WI38 (cell line): Measurements from ENCODE around the gene STXBP5.

Experiments used
- H3K4me3 ChIP-seq: 2 replicates; pipeline ENCODE4 v1.5.1; 2011; ENCODE audit warnings: low read depth, mild to moderate bottlenecking, control low read depth, low read length
- TF ChIP-seq, protein P1 (sequence below): IDR thresholded peaks from 2 replicates; pipeline ENCODE4 v1.5.1; 2012; ENCODE audit warnings: low read depth, mild to moderate bottlenecking, control low read depth, low read length

STXBP5 gene

GRCh38 chr6:147178355-147178754 is 25.9 kb upstream of the STXBP5 start:
- TF ChIP-seq, protein P1, sequence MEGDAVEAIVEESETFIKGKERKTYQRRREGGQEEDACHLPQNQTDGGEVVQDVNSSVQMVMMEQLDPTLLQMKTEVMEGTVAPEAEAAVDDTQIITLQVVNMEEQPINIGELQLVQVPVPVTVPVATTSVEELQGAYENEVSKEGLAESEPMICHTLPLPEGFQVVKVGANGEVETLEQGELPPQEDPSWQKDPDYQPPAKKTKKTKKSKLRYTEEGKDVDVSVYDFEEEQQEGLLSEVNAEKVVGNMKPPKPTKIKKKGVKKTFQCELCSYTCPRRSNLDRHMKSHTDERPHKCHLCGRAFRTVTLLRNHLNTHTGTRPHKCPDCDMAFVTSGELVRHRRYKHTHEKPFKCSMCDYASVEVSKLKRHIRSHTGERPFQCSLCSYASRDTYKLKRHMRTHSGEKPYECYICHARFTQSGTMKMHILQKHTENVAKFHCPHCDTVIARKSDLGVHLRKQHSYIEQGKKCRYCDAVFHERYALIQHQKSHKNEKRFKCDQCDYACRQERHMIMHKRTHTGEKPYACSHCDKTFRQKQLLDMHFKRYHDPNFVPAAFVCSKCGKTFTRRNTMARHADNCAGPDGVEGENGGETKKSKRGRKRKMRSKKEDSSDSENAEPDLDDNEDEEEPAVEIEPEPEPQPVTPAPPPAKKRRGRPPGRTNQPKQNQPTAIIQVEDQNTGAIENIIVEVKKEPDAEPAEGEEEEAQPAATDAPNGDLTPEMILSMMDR = no peak
- H3K4me3 ChIP-seq = no peak overlapping the region

GRCh38 chr6:147179809-147180208 is 24.4 kb upstream of the STXBP5 start:
- TF ChIP-seq, protein P1 = no peak
- no peak overlapping the region for H3K4me3 ChIP-seq

- TF ChIP-seq, protein P1 = no peak
- H3K4me3 ChIP-seq = no peak overlapping the region
Measured at GRCh38 chr6:147180926-147181325, 23.3 kb upstream of the STXBP5 start.

DNA sequence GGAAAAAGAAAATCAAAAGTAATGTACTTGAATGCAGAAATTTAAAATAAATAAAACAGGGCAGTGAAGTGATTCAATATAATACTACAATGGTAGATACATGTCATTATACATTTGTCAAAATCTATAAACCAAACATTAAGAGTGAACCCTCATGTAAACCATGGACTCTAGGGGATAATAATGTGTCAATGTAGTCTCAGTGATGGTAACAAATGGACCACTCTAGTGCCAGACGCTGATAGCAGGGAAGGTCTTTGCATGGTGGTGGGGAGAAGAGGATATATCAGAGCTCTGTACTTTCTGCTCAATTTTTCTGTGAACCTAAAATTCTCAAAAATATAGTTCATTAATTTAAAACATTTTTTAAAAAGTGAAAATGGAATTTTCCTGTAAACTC is 19.8 kb upstream of the STXBP5 start:
- TF ChIP-seq, protein P1 = no peak
- no peak overlapping the region for H3K4me3 ChIP-seq

DNA sequence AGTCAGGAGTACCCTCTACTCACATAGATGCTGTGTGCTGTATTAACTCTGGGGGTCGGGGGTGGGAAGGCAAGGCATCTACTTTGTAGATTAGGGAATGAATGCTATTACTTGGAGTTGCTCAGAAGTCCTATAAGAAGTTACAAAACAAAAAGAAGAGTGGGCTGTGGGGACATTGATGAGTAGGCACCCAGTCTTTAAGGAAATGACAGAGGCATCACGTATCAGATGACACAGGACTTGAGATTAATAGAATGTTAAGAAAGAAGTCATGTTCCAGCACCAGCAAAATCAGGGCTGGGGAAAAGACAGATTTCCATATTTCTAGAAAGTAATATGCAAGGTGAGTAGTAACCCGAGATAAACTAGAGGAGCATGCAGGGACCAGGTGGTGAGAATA is 19.0 kb upstream of the STXBP5 start:
- no peak overlapping the region for H3K4me3 ChIP-seq
- TF ChIP-seq, protein P1 = no peak

DNA sequence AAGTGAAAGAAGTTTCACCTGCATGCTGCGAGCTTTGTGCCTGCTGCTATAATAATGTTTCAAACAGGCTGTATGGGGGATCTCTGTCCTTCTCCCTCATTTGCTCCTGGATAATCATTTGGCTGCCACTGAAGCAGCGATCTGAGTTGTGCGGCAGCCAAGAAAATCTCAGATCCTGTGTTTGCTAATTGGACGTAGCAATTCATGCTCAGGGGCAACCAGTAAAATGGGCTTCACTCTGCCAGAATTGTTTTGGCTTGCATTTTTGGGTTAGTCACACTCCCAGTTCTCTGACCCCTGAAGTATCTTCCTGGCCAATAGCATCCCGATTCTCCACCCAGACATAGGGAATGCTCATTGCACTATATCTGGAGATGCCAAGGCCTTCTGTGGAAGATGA is 13.7 kb upstream of the STXBP5 start:
- TF ChIP-seq, protein P1 = no peak

DNA sequence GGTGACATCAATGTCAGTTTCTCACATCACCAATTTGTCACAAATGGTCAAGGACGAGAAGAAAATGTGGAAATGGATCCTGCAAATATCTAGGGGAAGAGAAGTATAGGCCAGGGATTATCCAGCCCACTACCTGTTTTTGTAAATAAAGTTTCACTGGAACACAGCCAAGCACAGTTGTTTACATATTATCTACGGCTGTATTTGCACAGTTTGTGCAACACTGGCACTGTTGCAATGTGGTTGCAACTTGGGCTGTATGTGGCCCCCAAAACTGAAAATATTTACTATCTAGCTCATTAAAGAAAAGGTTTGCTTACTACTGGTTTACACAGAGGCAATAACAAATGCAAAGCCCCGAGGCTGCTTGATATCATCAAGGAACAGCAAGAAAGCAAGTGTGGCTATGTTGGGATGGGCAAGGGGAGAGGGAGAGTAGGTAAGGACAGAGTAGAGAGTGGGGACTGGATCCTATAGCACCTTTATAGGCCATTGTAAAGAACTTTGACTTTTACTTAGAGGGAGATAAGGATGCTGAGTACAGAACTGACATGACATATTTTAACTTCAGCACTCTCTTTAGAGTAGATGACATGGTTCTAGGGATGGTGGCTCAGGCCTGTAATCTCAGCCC is 11.8 kb upstream of the STXBP5 start:
- TF ChIP-seq, protein P1 = no peak
- no peak overlapping the region for H3K4me3 ChIP-seq

More for the DNA sequence above, 13.7 kb upstream of the STXBP5 start:
- H3K4me3 ChIP-seq = no peak overlapping the region
